Lower lobe of right lung (tissue), 2 donors: ENCODE measurements around the gene ANKRD55. TPM values are rescaled to one million over a fixed set of nuclear protein-coding genes. Genes with fewer than 3 reads are reported as not detected.

Experiments
- ATAC-seq, 2 donors: fragments of 200-7000 bp; cut with Tn5 transposase; one replicate each; pipeline ENCODE4 v1.9.1; 2020 to 2022; ENCODE audit warnings: mild to moderate bottlenecking in 2 of 2, moderate library complexity in 2 of 2
- DNase-seq: peaks from one replicate; pipeline ENCODE4 v3.0.0-alpha.2; 2020
- H3K27ac ChIP-seq: fragments of 200-600 bp; one replicate; pipeline ENCODE4 v1.8.0; 2022
- H3K27me3 ChIP-seq: fragments of 200-600 bp; one replicate; pipeline ENCODE4 v1.8.0; 2022; ENCODE audit warnings: low read depth
- H3K36me3 ChIP-seq: fragments of 200-600 bp; one replicate; pipeline ENCODE4 v1.8.0; 2022; ENCODE audit warnings: mild to moderate bottlenecking
- H3K4me1 ChIP-seq: fragments of 200-600 bp; one replicate; pipeline ENCODE4 v1.8.0; 2022
- H3K4me3 ChIP-seq: fragments of 200-600 bp; one replicate; pipeline ENCODE4 v1.8.0; 2022; ENCODE audit warnings: mild to moderate bottlenecking
- H3K9me3 ChIP-seq: fragments of 200-600 bp; one replicate; pipeline ENCODE4 v1.8.0; 2022
- intact Hi-C: fragments of 100-400 bp; cut with DNase I; formaldehyde crosslinking; loops from one replicate; pipeline ENCODE4 v1.11.0; 2022
- total RNA-seq: library from RNA; stranded (reverse); fragmentation: NEBNext Ultra II Directional; extraction: Animal tissue kit (Norgen Biotek cat#: 25700); gene quantifications from one replicate; pipeline ENCODE4 v1.2.1, GENCODE V29; 2021
- TF ChIP-seq, protein P1 (sequence below): fragments of 200-600 bp; IDR thresholded peaks from one replicate; pipeline ENCODE4 v1.8.0; 2022; ENCODE audit warnings: antibody characterized with exemption, mild to moderate bottlenecking
- donor health status: DM: no; HTN: yes; CAD: no; lungs with severe emphysema.

Gene ANKRD55
- total RNA-seq, 1 donor from 2014 or later = 0.41 TPM

DNA sequence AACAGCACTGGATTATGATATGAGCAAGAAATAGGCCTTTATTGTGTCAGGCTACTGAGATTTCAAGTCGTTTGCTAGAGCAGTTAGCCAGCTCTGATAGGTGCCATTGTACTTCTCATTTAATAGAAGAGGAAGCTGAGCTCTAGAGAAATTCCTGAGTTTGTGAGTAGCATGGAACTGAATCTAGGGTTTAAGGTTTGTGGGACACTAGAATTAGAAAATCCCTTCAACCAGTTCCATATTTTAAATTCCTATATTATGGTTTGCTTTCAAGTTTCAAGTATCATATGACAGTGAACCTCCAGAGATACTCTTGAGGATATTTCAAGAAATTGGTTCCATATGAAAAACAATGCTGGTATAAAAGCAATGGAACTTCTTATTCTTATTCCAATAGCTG is 87.6 kb downstream of the ANKRD55 start:
- no peak overlapping the region for H3K27ac ChIP-seq
- peaks cover 20% of the 10 kb centered on the region for H3K4me1 ChIP-seq
- no peak overlapping the region for H3K4me3 ChIP-seq
- H3K27me3 ChIP-seq = no peaks in the 10 kb centered on the region
- intact Hi-C loops = no loop called here
- no peaks in the 10 kb centered on the region for H3K36me3 ChIP-seq
- no peaks in the 10 kb centered on the region for H3K9me3 ChIP-seq
- TF ChIP-seq, protein P1, sequence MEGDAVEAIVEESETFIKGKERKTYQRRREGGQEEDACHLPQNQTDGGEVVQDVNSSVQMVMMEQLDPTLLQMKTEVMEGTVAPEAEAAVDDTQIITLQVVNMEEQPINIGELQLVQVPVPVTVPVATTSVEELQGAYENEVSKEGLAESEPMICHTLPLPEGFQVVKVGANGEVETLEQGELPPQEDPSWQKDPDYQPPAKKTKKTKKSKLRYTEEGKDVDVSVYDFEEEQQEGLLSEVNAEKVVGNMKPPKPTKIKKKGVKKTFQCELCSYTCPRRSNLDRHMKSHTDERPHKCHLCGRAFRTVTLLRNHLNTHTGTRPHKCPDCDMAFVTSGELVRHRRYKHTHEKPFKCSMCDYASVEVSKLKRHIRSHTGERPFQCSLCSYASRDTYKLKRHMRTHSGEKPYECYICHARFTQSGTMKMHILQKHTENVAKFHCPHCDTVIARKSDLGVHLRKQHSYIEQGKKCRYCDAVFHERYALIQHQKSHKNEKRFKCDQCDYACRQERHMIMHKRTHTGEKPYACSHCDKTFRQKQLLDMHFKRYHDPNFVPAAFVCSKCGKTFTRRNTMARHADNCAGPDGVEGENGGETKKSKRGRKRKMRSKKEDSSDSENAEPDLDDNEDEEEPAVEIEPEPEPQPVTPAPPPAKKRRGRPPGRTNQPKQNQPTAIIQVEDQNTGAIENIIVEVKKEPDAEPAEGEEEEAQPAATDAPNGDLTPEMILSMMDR = no peak
- DNase-seq = no peak
- no peak for ATAC-seq

DNA sequence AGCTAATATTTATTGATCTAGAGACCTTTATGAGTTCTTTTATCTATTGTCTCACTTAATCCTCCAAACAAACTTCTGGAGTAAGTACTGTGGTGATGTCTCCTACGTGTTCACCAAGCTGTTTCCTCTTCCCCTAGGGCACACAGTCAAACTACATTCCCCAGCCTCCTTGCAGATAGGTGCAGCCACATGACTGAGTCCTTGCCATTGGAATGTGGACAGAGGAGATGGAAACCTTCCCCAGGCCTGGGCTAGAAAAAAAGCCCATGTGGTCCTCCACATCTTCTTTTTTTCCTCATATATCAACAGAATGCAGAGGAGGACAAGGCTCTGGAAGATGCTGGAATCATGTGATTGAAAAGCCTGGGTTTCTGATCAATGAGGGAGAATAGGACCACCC is 88.0 kb downstream of the ANKRD55 start:
- TF ChIP-seq, protein P1 = no peak
- Histone ChIP-seq H3K36me3 (no peaks in the 10 kb centered on the region), H3K4me1 (peaks cover 20% of the 10 kb centered on the region), H3K4me3 (no peak overlapping the region), H3K27ac (no peak overlapping the region), H3K27me3 (no peaks in the 10 kb centered on the region), H3K9me3 (no peaks in the 10 kb centered on the region)
- DNase-seq = no peak
- intact Hi-C loops = no loop called here
- no peak for ATAC-seq

DNA sequence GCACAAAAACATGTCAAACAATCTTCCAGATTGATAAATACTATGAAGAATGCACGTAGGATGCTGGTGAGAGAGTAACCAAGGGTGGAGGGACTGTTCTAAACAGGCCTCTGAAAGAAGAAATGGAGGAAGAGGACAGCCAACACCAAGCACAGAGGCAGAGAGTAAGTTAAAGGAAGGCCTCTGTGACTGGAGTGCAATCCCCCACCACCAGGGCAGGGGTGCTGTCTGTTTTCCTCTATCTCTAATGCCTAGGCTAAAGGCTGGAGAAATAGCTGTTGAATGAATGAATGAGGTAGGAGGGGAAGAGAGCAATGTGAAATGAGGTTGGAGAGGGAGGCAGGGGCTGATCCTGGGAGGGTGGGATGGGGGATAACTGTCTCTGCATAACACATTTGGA is 88.9 kb downstream of the ANKRD55 start:
- peaks cover 20% of the 10 kb centered on the region for H3K4me1 ChIP-seq
- no peaks in the 10 kb centered on the region for H3K36me3 ChIP-seq
- H3K27me3 ChIP-seq = no peaks in the 10 kb centered on the region
- intact Hi-C loops = no loop called here
- no peak overlapping the region for H3K4me3 ChIP-seq
- TF ChIP-seq, protein P1 = no peak
- H3K9me3 ChIP-seq = no peaks in the 10 kb centered on the region
- DNase-seq = no peak
- no peak overlapping the region for H3K27ac ChIP-seq
- ATAC-seq = no peak

DNA sequence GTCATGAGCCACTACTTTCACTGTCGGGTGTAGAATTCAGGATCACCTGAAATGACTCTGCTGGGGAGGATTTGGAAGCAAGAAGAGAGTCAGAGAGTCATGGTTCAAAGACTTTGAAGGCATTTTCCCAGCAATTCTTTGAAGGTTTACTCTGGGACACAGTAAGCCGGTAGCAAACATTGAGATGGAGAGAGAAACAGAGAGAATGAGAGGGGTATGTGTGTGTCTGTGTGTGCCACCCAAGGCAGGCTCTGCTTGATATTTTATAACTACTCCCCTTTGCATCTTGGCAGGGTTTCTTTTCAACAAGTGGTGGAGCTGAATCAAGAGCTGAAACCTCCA is 89.8 kb downstream of the ANKRD55 start:
- H3K27me3 ChIP-seq = no peaks in the 10 kb centered on the region
- intact Hi-C loops = no loop called here
- TF ChIP-seq, protein P1 = no peak
- H3K4me1 ChIP-seq = peaks cover 20% of the 10 kb centered on the region
- DNase-seq (no peak), ATAC-seq (no peak)
- no peaks in the 10 kb centered on the region for H3K9me3 ChIP-seq
- H3K27ac ChIP-seq = no peak overlapping the region
- no peaks in the 10 kb centered on the region for H3K36me3 ChIP-seq
- no peak overlapping the region for H3K4me3 ChIP-seq

DNA sequence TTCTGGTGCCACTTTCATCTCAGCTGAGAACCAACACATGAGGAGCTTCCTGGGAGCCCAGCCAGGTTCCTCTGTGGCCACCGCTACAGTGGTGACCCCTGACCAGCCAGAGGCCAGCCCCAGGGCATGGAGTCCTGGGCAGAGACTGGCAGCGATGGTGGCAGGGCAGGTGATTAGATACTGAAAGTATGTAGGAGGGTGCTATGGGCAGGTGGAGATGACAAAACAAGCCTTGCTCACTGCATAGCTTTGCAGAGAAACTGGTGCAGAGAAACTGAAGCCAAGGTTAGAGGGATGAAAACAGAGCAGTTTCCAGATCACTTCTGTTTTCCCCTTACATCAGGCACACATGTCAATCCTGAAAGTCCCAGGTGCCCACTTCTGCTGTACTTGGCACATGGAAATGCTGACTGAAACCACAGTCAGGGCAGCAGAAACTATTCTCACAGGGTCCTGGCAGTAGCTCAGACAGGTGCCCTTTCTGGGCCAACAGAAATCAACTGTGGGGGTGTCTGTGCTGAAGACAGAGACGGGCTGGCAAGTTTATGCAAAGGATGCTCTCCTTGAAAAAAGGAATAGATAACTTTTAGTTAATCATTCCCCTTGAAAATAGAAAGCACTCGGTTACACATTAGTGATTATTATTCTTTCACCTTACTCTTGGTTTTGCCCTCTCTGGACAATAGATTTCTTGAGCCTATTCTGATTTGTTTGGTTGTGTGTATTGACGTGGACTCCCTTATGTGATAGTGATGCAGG is 90.3 kb downstream of the ANKRD55 start:
- intact Hi-C loops = no loop called here
- no peak overlapping the region for H3K4me3 ChIP-seq
- TF ChIP-seq, protein P1 = no peak
- no peaks in the 10 kb centered on the region for H3K27me3 ChIP-seq
- H3K36me3 ChIP-seq = no peaks in the 10 kb centered on the region
- DNase-seq (no peak), ATAC-seq (peak in 1 of 2 donors; percentile 58)
- peaks cover 17% of the 10 kb centered on the region for H3K4me1 ChIP-seq
- no peak overlapping the region for H3K27ac ChIP-seq
- no peaks in the 10 kb centered on the region for H3K9me3 ChIP-seq
